Measurements from ENCODE around the gene SCD5. TPM values are rescaled to one million over a fixed set of nuclear protein-coding genes. Genes with fewer than 3 reads are reported as not detected.

SCD5 gene
- total and polyA plus RNA-seq, 2 of the 13 experiments (the other 11 are each of a cell fraction or from before 2014, with no cell fraction given): not detected

DNA sequence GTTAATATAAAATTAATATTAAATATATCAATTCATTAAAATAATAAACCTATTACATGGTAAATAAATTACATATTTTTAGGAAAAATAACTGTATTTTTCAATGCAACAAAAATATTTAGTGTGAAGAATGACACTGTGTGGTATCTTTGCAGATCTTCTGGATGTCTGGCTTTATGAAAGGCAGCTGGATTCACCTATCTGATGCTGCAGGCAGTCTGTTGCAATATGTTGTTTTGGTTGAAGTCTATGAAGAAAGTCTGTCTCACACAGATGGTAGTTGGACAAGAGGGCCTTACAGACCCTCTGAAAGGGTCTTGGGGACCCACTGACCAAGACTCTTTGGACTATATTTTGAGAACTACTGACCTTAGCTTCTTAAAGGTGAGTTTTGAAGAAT lies 147.7 kb downstream of the SCD5 start:
- no peaks in the 10 kb centered on the region for H3K9me3 ChIP-seq (ENCODE audit: low read length)
- no peak for TF ChIP-seq PITX1 (CRISPR knock-in tag; IDR thresholded peaks at IDR 0.05)
- no peak for TF ChIP-seq ZMYM3 (CRISPR knock-in tag; IDR thresholded peaks at IDR 0.05)
- no peak for TF ChIP-seq RFX1 (IDR thresholded peaks at IDR 0.05)
- TF ChIP-seq ARID2 (CRISPR knock-in tag; IDR thresholded peaks at IDR 0.05; ENCODE audit: borderline replicate concordance): no peak
- no peak for TF ChIP-seq KDM6A (CRISPR knock-in tag; IDR thresholded peaks at IDR 0.05; ENCODE audit: low read depth)
- TF ChIP-seq, protein P1, sequence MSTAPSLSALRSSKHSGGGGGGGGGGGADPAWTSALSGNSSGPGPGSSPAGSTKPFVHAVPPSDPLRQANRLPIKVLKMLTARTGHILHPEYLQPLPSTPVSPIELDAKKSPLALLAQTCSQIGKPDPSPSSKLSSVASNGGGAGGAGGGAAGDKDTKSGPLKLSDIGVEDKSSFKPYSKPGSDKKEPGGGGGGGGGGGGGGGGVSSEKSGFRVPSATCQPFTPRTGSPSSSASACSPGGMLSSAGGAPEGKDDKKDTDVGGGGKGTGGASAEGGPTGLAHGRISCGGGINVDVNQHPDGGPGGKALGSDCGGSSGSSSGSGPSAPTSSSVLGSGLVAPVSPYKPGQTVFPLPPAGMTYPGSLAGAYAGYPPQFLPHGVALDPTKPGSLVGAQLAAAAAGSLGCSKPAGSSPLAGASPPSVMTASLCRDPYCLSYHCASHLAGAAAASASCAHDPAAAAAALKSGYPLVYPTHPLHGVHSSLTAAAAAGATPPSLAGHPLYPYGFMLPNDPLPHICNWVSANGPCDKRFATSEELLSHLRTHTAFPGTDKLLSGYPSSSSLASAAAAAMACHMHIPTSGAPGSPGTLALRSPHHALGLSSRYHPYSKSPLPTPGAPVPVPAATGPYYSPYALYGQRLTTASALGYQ (CRISPR knock-in tag; IDR thresholded peaks at IDR 0.05): no peak
- TF ChIP-seq ZNF850 (CRISPR knock-in tag; conservative IDR thresholded peaks at IDR 0.05): no peak
- TF ChIP-seq, protein P2, sequence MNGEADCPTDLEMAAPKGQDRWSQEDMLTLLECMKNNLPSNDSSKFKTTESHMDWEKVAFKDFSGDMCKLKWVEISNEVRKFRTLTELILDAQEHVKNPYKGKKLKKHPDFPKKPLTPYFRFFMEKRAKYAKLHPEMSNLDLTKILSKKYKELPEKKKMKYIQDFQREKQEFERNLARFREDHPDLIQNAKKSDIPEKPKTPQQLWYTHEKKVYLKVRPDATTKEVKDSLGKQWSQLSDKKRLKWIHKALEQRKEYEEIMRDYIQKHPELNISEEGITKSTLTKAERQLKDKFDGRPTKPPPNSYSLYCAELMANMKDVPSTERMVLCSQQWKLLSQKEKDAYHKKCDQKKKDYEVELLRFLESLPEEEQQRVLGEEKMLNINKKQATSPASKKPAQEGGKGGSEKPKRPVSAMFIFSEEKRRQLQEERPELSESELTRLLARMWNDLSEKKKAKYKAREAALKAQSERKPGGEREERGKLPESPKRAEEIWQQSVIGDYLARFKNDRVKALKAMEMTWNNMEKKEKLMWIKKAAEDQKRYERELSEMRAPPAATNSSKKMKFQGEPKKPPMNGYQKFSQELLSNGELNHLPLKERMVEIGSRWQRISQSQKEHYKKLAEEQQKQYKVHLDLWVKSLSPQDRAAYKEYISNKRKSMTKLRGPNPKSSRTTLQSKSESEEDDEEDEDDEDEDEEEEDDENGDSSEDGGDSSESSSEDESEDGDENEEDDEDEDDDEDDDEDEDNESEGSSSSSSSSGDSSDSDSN (CRISPR knock-in tag; IDR thresholded peaks at IDR 0.05): no peak
- TF ChIP-seq LCORL (IDR thresholded peaks at IDR 0.05): no peak
- no peak for TF ChIP-seq LCORL (CRISPR knock-in tag; IDR thresholded peaks at IDR 0.05)
- DNase-seq (ENCODE audit: low spot score): no peak
- POLR2A ChIA-PET: no interaction called here
- BruUV-seq (replicated peaks): no TSS peak
- CTCF ChIA-PET (ENCODE audit: low intra/inter-chr PET ratio, low total read pairs): no interaction called here
- no peak overlapping the region for H3K27ac ChIP-seq (ENCODE audit: extremely low read length, insufficient read depth, low read length)
- H3K27me3 ChIP-seq (ENCODE audit: control insufficient read depth in 1 of 2, insufficient read depth in 2 of 2, low read length in 2 of 2): no peaks in the 10 kb centered on the region; a peak in 1 of 5 replicates
- no peak overlapping the region for H3K9ac ChIP-seq (ENCODE audit: insufficient read depth, low read depth, low read length)
- H3K79me2 ChIP-seq (ENCODE audit: insufficient read depth, low read length): no peaks in the 10 kb centered on the region
- H3K4me2 ChIP-seq (ENCODE audit: low read depth, low read length): no peak overlapping the region
- H3K4me1 ChIP-seq (ENCODE audit: insufficient read depth, low read length): no peaks in the 10 kb centered on the region
- H4K20me1 ChIP-seq (ENCODE audit: insufficient read depth, low read length): no peaks in the 10 kb centered on the region
- no peaks in the 10 kb centered on the region for H3K36me3 ChIP-seq (replicated peaks in 1 of 2; ENCODE audit: control insufficient read depth in 1 of 2, insufficient read depth in 2 of 2, low read length in 2 of 2)
- H3K4me3 ChIP-seq (replicated peaks in 1 of 3; ENCODE audit: insufficient read depth in 1 of 3, low read depth in 2 of 3, low read length in 3 of 3): no peak overlapping the region
- ATAC-seq: no peak
- intact Hi-C loops (cut with micrococcal nuclease; ENCODE audit: unreplicated experiment): no loop called here
- FAIRE-seq: no peak
- H2AFZ ChIP-seq (ENCODE audit: low read length): no peak overlapping the region
- in situ Hi-C loops (cut with HindIII; ENCODE audit: extremely low pct_ligation_motif_present, low pct_unique_long_range_greater_than_20kb): no loop called here
